Activated T-cell treated with anti-CD3 and anti-CD28 coated beads for 24 hours (primary cell): ENCODE data around the gene RGS7.
"Not testable (repeated sequence)": the region's sequence is repeated elsewhere in the genome, so short reads cannot be mapped to it uniquely, and the experiment has no call there.

Experiments
- DNase-seq: peaks from one replicate; pipeline ENCODE4 v3.0.0-alpha.2; 2020; ENCODE audit warnings: low read depth

The RGS7 gene

DNA sequence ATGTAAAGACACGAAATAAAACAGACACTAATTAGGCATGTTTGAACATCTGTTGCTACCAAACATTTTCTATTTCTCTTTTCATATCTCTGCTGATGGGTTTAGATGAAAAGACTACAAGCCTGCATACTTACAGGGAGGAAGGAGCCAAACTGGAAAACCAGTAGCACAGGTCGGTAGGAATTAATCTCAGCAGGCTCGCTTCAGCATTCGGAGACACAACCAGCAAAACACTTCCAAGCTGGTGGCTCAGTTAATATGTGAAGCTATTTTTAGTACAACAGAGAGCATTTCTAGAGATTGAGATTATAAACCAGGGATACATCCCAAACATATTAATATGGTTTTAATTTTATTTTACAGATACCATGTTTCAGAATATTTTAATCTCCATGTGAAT is 444.2 kb downstream of the RGS7 start:
- DNase-seq, result no peak

DNA sequence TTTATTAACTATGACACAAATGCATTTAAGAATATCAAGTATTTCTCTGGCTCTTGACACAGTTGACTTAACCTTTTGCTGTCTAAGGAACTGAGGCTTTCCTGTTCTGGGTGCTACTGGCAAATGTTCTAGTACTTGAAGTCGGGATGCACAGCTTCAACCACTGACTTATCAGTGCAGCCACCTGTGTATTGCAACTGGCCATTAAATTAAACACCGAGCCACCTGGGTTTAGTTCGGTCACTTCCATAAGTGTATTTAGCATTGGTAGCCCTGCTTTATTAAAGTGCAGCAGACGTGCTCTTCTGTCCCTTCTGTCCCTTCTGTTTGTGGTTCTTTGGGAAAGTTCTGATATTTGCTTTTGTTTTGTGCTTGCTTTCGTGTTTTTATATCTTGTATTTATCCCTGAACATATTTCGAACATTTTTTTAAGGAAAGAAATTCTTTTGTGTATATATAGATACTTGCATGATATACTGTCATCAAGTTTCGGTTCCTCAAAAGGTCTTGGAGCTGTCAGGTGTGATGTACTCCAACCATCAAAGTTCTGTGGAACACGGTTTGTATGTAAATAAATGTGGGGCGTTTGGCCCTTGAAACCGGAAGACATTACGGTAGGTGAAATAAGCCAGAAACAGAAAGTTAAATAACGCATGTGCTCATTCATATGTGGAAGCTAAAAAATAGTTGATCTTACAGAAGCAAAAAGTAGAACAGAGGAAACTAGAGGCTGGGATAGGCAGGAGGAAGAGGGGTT is 447.1 kb downstream of the RGS7 start:
- DNase-seq, result no peak

DNA sequence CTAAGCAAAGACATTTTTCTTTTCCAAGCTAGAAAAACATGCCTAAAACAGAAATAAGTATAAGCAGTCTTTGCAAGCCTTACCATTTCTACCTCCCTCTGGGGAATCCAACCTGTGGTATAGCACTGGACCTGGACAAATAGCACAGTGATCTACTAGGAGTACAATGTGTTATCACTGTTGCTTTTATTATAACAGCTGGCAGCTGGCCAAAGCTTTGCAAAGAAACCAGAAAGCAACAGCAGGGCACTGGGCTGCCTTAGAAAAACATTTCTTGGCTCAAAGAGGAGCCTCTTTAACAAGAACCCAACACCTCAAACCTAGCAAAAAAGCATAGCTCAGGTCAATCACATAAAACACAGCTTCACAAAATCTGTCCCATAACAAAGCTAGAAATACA is 450.5 kb downstream of the RGS7 start:
- DNase-seq, result no peak

DNA sequence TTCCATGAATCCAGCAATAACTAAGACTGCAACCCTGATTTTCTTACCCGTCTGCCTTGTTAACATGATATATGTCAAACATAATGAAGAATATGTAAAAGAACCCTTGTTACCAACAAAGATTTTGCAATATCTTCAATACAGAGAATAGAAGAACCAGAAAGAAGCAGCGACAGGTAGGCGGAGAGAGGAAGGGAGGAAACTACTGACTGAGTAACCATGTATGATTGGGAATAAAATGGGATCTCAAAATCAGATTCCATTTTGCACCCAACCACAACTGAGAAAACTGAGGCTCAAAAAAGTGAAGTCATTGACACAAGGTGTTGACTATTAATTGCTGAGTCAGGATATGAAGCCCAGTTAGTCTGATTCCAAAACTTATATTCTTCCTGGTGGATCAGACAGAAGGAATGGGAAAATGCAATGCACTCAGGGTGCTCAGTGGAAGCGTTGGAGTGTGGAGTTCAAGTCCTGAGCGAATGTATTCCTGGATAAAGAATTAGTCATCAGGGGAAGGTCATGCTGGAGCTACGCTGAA is 451.7 kb downstream of the RGS7 start:
- DNase-seq, result no peak

DNA sequence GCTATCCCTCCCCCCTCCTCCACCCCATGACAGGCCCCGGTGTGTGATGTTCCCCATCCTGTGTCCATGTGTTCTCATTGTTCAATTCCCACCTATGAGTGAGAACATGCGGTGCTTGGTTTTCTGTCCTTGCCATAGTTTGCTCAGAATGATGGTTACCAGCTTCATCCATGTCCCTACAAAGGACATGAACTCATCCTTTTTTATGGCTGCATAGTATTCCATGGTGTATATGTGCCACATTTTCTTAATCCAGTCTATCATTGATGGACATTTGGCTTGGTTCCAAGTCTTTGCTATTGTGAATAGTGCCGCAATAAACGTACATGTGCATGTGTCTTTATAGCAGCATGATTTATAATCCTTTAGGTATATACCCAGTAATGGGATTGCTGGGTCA is 461.6 kb downstream of the RGS7 start:
- DNase-seq, result not testable (repeated sequence)

DNA sequence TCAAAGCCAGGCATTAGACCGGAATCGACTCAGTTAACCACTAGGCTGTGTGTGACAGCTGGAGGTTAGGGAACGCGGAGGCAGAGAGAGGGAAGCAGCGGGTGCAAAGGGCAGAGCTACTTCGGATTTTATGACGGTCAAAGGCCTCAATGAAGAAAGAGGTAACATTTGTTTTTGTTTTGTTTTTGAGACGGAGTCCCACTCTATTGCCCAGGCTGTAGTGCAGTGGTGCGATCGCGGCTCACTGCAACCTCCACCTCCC is 468.3 kb downstream of the RGS7 start:
- no peak for DNase-seq

DNA sequence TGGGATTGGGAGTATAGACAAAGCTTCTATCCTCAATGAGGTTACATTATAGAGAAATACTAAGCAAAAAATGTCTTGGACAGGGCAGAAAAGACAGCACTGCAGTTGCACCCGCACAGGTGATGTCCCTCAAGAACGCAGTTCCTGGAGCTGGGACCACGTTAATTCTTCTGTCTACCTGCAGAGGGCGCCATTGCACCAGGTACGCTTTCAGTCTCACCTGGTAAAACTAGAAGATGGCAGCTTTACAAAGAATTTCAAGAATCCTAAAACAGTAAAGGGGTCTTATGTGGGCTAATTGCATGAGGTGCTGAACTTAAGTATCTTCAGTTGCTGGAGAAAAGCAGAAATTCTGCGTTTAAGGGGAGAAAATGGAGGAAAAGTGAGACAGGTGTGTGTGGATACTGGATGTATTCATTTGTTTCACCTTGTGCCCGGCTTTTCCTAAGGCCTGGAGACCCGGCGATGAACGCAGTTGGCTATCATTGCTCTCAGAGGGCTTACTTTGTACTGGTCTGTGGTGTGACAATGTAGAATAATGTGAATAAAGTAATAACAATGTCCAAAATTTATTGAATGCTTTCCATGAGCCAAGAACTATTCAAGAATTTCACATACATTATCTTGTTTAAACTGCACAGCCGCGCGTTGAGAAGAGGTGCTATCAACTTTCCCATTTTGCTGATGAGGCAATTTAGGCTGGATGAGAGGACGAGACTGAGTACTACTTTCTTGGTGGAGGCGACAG is 468.8 kb downstream of the RGS7 start:
- no peak for DNase-seq

DNA sequence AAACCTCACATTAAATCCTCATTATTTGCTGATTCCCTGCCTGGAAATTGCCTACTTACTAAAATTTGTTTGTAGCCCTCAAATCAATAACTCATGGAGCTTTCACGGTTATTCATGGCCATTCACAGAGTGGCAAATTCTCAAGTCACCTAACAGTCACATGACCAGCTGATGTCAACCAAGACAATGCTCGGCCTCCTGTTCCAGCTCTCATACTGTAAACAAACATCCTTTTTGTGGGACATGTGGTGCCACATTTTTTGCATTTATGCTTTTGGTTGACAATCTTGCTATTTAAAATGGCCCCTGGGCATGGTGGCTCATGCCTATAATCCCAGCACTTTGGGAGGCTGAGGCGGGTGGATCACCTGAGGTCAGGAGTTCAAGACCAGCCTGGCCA is 473.5 kb downstream of the RGS7 start:
- no peak for DNase-seq

DNA sequence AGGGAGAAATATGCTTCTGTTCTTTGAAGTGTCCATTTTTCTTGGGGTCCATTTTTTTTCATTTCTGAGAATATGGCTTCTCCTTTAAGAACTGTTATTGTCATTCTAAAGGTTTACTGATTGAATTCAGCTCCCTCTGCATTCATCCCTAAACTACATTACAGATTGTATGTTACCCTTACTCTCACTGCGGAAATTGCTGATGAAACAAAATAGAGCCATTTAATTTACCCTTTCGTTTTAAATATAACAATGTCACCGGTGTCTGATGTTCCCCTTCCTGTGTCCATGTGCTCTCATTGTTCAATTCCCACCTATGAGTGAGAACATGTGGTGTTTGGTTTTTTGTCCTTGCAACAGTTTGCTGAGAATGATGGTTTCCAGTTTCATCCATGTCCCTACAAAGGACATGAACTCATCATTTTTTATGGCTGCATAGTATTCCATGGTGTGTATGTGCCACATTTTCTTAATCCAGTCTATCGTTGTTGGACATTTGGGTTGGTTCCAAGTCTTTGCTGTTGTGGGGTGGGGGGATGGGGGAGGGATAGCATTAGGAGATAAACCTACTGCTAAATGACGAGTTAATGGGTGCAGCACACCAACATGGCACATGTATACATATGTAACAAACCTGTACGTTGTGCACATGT is 474.2 kb downstream of the RGS7 start:
- not testable (repeated sequence) for DNase-seq

DNA sequence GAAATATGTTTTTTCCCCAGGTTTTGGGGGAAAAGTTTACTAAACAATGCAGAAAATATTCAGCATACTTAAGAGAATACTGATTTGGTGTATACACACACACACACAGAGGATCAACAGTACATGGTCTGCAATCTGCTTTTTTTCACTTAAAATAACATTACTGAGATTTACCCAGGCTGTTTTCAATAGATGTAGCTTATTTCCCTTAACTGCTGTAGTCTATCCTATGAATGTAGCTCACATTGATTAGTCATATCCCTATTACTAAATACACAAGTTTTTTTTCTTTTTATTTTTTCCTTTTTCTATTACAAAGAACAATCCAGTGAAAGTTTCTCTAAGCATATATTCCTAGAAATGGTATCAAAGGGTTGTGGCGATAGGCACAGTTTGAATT is 478.4 kb downstream of the RGS7 start:
- DNase-seq, result no peak

DNA sequence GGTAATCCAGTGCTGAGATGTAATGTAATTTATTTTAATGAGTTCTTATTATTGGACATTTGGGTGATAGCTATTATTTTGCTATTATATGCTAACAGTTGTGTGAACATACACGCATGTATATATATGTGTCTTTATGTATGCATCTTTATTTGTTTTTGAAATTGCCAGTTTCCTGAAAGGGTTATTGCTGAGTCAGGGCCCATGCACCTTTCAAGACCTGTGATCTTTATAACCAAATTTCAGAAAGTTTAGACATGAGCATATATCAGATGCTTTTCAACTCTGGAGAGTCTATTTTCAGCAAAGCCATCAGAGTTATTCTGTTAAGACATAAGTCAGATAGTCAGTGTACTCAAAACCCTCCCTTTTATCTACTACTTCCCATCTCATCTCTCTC is 479.4 kb downstream of the RGS7 start:
- DNase-seq, result no peak

DNA sequence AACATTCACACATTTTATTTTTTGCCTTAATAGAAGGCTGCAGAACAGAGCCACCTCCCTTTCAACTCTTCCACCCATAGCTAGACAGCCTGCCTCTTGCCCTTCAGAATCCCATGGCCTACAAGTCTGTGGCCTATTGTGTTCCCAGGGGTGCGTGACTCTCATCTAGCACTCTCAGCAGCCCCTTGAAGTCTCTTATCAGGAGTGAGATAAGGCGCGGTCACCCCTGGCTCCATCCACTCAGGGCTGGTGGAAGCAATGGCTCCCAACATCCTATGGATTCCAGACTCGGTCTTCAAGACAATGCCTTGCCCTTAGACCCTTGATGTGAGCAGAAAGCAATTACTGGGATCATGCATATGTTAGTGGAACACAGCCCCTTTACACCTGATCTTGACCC is 480.9 kb downstream of the RGS7 start:
- DNase-seq, result no peak

DNA sequence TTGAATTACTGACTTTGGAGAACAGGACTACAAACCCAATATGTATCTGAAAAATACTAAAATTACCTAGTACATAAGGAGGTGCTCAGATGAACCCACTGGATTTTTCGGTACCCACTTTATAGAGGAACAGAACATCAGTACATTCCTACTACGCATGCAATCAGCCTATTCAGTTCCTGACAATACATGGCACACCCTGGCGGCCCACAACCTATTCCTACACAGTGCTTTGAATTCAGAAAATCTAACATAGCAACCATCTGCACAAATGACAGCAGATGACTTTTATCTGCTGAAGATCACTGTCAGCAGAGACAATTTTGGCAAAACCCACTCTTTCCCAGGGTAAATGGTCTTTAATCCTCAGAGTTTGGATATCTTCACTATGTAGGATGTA is 487.9 kb downstream of the RGS7 start:
- no peak for DNase-seq

DNA sequence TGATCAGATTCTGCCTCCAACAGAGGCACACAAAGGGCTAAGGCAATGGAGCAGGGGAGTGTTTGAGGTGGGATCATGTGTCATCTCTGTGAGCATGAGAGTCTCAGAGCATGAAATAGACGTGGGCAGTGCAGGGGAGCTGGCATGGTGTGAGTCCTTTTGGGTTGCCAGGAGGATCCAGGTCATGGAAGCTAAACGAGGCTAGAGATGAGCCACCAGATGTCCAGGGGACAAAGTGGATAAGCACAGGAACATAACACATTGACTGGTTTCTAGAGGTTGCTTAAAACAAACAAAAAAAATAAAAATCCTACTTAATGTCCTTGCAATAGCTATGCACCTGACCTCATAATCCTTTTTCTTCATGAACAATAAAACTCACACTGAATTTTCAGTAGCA is 490.3 kb downstream of the RGS7 start:
- DNase-seq, result no peak

DNA sequence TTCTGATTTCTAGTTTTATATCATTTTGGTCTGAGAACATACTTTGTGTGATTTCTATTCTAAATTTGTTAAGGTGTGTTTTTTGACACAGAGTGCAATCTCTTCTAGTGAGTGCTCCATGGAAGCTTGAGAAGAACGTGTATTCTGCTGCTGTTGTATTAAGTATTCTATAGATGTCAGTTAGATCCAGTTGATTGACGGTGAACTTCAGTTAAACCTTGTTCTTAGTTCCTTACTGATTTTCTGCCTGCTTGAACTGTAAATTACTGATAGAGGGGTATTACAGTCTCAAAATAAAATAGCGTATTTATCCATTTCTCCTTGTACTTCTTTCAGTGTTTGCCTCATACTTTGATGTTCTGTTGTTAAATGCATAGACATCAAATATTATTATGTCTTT is 497.0 kb downstream of the RGS7 start:
- DNase-seq, result no peak

DNA sequence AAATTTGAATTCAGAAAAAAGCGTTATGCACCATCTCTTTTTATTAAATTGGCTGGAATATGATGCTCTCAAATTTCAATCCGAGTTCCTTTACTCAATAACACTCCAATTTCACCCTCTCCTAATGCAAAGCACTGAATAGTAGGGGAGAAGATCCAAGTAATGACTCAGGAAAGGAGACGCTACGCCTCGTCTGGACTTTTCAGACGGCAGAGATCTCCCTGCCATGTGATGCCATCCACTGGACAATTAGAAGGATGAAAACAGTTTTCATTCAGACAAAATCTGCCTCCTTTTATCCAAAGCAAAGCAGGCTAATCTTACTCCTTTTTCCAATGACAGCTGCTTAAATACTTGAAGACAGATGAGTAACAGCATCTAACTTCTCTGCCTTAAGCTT is 502.6 kb downstream of the RGS7 start:
- no peak for DNase-seq

DNA sequence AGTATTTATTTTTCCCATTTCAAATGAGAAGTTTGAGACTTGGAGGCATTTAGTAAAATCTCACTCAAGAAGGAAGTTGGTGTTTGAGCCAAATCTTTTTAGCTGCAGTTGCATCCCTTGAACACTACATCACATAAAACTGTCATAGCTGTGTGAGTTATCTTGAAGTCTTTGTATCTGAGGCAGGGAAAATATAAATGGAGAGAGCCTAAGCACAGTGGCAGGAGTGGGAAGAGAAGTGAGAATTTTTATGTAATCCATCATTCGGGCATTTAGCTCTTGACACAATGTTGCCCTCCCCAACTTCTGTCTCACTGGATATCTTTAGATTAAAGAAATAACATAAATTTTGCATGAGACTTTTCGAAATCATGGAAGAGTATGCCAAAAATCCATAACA is 509.7 kb downstream of the RGS7 start:
- no peak for DNase-seq

DNA sequence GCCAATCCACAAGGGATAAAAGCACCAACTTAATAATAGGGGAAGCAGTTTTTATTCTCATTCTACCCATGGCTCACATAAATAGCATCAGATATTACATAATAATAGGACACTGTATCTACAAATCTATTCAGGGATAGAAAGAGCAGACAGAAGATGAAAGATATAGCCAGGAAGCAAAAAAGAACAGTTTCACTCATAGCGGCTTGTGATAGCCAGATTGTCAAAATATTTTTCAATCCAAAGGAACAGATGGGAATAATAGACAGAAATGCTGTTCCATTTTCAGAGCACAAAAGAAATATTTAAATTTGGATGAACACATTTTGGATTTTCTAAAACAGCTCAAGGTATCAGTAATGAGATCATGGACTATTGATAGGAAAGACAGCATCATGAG is 512.5 kb downstream of the RGS7 start:
- no peak for DNase-seq

DNA sequence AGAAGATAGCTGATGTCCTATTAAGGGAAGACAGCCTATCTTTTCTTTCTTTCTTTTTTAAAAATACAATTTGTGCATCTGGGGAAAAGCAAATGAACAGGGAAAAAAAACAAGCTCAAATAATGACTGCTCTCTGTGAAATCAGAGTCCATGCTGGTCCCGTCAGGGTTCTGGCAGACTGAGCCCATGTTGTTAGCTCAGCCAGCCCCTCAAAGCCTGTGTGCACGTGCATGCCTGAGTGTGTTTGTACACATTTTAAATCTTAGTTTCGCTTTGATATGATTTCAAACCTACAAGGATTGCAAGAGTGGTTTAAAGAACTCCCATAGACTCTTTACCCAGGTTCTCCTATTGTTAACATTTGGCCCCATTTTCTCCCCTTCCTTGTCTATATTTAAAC is 513.2 kb downstream of the RGS7 start:
- no peak for DNase-seq

DNA sequence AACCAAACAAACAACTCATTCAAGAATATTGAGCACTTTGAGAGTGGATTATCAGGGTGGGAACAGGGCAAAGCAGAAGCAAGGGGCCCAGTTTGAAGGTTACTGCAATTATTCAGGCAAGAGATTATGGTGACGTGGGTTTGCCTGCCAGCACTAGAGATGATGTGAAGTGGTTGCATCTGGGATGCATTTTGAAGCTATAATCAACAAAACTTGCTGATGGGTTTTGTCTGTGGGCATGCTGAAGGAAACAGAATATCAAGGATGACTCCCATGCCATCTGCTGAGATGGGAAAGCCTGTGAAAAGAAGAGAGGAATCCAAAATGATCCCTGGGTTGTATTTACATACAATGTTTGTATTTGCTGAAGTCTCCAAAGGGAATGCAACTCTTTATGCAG is 520.7 kb downstream of the RGS7 start:
- no peak for DNase-seq

DNA sequence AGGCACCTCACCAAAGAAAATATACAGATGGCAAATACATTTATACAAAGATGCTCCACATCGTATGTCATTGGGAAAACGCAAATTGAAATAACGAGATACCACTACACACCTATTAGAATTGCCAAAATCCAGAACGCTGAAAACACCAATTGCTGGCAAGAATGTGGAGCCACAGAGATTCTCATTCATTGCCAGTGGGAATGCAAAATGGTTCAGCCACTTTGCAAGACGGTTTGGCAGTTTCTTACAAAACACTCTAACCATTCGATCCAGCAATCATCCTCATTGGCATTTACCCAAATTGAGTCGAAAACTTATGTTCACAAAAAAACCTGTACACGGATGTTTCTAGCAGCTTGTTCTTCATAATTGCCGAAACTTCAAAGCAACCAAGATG is 521.7 kb downstream of the RGS7 start:
- DNase-seq, result no peak

DNA sequence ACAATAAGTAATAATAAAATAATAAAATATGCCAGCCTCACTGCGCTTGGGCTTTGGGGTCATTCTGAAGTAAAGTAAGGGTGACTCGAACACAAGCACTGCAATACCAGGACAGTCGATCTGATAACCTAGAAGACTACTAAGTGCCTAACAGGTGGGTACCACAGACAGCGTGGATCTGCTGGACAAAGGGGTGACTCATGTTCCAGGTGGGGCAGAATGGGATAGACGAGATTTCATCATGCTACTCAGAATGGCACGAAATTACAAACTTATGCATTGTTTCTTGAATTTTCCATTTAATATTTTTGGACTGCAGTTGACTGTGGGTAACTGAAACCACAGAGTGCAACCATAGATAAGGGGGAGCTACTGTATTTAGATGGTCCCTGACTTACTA is 523.9 kb downstream of the RGS7 start:
- DNase-seq, result no peak

DNA sequence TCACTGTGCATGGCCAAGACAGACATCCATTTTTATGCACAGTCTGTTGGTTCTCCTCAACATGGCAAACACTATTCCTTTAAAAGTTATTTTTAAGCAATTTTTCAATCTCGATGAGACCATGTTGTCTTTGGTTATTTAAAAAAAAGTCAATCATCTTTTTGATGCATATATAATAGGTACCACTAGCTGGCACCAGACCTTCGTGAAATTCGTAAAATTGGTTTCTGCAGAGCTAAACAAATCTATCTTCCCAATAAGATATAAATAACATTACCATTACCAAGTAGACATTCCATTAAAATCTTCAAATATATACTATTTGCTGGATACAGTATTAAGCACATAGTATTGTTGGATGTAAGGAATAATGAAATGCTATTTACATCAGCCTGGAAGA is 525.1 kb downstream of the RGS7 start:
- DNase-seq, result no peak
